GM18867 (cell line): Measurements from ENCODE around the gene CRYZL1.

Source experiments
- ATAC-seq: cut with Tn5 transposase; IDR thresholded peaks from one replicate; pipeline ENCODE4 v1.9.1; 2021; ENCODE audit warnings: mild to moderate bottlenecking, moderate library complexity; ENCODE audit not compliant: unreplicated experiment

Gene CRYZL1

DNA sequence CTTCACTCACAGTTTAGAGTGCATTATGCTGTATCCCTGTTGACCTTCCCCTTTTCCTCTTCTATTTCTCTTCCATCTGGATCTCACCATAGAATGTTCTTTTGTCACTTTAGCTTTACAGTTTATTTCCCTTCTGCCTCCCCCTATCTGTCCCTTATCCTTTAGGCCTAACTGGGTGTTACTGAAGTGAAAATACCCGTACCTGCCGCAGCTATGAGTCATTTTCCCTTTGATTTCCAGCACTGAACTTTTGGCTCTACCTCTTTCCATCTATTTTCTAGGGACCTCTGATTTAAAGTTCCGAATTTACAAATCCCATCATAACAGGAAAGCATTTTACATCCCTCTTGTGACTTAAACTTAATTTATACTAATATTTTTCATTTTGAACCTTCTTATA lies 20.5 kb upstream of the CRYZL1 start:
- ATAC-seq, result no peak

DNA sequence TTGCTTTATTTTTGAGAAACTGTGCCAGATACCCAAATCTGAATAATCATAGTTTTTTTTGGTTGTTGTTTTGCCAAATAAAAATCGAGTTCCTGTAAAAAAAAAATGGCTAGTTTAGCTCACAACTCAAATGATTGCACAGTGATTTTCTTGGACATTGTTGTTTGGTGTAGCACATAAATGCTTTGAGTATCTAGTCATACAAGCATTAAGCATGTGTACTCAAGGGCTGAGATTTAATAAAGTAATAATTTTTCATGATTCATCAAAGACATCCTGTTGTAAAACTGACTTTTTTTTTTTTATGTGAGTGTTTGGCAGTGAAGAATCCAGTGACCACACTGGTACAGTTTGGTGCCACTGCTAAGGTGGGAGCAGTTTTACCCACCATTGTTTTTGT lies 19.6 kb upstream of the CRYZL1 start:
- ATAC-seq, result no peak

DNA sequence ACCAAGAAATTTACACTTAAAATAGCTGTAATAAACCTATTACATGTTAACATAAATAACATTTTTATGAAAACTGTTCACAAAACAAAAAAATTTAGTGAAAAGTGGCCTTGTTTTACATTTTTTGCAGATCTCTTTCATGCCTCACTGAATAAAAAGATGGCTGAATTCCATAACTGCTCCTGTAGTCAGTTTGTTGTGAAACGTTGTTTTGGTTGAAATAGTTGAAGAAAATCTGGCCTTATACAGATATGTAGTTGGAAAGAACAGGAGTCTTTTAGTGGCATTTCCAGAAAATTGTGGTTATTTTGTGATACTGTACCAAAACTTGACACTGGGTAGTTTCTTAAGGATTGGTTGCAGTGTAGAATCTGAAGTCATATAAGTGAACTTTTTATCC lies 18.9 kb upstream of the CRYZL1 start:
- no peak for ATAC-seq

DNA sequence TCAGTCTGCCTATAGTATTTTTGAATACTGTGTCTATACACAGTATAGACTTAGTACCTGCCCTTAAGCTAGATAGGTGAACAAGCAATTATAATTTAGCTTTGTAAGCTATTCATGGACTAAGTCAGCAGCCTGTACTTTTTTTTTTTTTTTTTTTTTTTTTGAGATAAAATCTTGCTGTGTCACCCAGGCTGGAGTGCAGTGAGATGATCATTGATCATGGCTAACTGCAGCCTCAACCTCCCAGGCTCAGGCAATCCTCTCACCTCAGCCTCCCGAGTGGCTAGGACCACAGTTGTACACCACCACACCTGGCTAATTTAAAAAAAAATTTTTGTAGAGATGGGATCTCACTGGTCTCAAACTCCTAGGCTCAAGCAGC lies 18.0 kb upstream of the CRYZL1 start:
- ATAC-seq, result no peak

DNA sequence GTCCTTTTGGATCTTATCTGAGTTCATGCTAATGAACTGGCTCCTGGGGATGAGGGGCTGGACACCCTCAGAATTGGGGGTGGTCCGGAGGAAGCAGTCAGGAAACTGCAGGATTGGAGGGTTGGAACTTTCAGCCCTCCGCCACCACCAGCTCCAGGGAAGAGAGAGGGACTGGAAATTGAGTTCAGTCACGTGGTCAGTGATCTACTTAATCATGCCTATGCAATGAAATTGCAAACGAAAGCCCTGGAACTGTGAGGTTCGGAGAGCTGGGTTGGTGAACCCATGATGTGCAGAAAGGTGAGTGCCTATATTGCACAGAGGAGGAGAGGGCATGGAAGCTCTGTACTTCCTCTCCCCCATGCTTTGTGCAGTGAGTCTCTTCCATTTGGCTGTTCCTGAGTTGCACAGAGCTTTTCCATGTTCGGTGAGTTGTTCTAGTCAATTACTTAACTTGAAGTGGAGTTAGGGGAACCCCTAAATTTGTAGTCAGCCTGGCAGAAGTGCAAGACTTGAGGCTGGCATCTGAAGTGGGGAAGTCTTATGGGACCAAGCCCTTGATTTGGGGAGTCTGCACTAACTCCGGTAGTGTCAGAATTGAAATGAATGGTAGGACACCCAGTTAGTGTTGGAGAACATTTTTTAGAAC lies 17.5 kb upstream of the CRYZL1 start:
- ATAC-seq, result no peak

DNA sequence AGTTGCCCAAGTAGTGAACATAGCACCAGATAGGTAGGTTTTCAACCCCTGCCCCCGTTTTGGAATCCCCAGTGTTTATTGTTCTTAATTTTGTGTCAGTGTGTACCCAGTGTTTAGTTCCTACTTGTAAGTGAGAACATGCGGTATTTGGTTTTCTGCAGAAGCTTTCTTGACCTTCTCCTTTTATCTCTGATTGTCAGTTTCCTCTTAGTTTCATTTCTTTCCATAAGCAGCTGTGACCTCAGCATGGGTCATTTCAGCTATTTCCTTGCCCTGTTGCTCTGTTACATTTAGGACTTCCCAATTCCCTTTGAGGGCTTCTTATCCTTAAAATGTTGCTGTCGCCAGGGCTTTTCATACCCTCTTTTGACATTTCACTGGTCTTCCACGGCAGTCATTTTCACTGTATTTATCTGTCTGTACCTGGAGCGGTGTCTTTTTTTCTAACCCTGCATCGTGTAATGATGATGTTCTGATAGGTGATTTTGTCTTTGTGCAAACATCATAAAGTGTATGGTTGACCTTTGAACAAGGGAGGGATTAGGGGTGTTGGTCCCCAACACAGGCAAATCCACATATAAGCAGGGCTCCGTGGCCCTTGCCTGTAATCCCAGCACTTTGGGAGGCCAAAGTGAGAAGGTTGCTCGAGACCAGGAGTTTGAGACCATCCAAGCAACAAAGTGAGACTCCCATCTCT lies 15.7 kb upstream of the CRYZL1 start:
- ATAC-seq, result no peak

DNA sequence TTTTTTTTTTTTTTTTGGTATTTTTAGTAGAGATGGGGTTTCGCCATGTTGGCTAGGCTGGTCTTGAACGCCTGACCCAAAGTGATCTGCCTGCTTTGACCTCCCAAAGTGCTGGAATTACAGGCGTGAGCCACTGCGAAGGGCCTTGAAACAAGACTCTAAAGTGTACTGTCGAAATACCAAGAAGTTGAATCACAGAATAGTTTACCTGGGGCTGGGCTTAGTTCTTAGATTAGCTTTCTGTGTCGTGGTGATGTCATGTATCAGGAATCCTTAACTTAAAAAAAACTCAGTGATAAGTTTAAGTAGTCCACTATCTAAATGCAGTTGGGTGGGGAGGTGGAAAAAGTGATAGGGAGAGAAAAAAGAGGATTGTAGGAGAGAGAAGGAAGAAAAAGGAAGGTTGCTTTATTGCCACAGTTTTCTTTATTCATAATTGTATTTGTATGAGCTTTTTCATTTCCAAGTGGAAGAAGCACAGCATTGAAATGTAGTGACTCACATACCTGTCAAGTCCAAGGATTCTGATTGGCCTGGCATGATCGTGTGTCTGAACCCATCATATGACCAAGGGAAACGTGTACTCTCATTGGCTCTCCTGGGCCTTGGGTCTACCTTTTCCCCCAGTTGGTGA lies 14.2 kb upstream of the CRYZL1 start:
- ATAC-seq, result no peak

DNA sequence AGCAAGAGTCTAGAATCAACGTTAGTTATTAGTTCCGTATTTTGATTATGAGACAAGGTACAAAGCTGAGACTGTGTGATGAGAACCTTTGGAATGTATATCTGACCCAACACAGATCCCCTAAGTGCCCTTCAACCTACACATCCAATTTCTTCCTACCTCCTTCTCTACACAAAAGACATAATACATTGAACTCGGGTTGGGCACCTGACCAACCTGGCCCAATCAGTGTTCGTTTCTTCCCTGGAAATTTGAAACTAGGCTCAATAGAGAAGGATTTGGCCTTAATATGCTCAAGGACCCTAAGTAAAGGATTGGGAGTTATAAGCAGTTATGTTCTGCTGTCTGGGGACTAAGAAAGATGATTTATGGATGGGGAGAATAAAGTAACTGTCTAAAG lies 12.9 kb upstream of the CRYZL1 start:
- no peak for ATAC-seq

DNA sequence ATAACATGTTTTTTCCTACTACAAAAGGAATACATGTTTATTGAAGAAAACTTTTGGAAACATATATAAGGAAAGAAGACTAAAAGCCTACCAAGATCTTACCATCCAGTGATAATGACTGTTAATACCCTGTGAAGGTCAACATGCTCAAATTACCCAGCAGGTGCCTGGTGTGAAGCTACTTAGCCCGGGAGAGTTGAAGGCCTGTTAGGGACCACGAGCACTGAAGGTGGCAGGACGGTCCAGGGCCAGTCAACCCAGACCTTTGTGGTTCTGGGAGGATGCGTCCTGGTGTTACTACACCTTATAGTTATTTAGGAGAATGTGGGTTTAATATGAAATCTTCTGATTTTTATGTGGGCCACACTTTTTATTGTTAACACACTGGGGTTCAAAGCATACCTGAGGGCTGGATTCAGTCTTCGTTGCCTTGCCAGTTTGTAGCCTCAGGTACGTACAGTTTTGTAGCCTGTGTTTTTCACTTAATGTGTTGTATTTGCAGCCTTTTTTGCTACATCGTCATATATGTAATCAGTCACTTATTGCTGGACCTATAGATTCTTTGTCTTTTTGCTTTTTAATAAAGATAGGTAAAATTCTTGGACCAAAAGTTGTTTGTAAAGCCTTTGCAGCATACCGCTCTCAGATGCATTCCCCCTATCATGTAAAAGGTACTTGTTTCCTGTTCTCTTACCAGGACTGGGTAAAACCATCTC lies 10.6 kb upstream of the CRYZL1 start:
- no peak for ATAC-seq

DNA sequence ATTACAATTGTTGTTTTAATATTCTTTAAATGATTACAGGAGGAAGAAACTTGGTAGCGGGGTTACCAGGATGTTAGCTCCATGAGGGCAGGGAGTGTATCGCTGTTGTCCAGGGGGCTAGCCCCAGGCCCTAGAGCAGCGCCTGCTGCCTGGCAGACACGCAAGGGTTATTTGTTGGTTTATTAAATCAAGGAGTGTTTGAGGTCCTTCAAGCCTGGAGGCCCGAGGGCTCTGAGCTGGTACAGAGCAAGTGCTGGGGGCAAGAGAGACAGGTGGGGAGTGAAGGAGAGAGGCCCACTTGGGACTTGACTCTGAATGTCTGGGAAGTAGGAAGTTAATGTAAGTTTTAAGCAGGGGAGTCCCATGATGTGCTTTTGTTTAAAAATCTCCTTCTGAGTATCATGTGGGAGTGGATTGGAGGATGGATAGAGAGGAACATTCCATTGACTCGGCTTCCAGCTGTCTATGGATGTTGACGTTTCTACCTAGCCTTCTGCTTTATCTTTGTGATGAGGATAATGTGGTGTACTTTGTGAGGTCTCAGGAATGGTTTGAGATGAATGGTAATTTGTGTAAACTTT lies 9.5 kb upstream of the CRYZL1 start:
- ATAC-seq, result no peak

DNA sequence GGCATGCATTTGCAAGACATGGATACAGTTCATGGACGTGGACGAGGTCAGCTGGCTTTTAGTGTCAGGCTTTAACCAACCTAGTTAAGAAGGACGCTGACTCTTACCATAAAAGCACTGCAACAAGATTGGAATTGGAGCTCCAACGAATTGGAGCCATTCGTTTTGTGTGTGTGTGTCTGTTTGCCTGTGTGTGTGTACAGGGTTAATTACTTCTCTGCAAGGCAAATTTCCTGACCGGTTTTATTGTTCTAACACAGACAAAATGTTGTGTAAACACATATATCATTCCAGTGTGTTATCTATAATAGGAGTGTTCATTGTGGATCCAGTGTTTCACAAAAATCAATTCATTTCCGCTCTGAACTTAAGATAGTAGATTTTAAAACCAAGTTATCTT lies 8.7 kb upstream of the CRYZL1 start:
- ATAC-seq, result no peak

DNA sequence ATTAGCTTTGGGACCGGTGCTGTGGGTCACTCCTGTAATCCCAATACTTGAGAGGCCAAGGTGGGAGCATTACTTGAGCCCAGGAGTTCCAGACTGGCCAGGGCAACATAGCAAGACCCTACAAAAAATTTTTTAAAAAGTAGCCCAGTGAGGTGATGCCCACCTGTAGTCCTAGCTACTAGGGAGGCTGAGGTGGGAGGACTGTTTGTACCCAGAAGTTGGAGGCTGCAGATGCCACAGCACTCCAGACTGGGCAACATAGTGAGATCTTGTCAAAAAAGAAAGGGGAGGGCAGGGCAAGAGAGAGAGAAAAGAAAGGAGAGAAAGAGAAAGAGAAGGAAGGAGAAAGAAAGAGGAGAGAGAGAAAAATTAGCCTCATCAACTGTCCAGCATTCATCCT lies 7.0 kb upstream of the CRYZL1 start:
- ATAC-seq, result no peak

DNA sequence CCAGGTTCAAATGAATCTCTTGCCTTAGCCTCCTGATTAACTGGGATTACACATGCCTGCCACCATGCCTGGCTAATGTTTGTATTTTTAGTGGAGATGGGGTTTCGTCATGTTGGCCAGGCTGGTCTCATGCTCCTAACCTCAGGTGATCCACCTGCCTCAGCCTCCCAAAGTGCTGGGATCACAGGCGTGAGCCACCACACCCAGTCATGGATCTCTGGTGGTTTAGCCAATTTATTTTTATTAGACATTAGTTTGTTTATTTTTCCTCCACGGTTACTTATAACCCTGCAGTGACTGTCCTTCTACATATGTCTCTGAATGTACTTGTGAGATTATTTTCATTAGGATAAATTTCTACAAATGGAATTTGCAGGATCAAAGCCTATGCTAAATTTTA lies 6.0 kb upstream of the CRYZL1 start:
- ATAC-seq, result no peak

DNA sequence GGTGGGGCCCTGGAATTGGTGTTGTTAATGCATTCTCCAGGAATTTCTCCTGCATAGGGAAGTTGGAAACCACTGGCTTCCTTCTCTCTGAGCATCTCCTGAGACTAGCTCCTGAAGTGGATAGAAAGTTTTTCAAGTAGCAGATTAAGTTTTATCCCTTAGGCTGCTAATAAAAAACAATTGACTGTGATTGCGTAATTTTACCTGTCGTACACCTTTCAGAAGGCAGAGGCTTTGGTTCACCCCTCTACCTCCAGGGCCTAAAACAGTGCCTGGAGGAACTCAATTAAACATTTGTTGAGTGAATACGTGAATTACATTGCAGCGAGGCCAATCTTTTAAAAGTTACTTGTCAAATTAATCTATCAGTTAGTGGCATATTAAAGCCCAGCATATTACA lies 4.2 kb upstream of the CRYZL1 start:
- ATAC-seq, result no peak

DNA sequence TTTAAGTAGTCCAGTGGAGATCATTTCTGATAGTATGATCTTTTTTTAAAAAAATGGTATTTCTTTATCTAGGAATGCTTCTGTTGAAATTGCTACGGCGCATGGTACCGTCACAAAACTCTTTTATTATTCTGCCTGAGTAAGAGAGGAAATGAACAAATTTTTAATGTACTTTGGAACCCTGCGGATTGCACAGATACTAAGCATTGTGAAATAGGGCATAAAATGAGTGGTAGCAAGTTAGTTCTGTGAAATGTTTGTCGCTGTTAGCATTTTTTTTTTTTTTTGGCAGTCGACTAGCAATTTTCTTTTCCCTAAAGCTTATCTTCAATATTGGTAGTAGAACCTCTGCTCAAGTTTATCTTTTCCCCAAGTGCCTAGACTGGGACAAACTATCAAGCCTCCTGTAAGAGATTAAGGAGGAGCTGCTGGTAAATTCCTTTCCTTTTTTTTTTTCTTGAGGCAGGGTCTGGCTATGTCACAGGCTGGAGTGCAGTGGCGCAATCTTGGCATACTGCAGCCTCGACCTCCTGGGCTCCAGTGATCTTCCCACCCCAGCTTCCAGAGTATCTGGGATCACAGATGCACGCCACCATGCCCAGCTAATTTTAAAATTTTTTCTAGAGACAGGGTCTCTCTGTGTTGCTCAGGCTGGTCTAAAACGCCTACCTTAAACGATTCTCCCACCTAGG lies 3.0 kb upstream of the CRYZL1 start:
- no peak for ATAC-seq

DNA sequence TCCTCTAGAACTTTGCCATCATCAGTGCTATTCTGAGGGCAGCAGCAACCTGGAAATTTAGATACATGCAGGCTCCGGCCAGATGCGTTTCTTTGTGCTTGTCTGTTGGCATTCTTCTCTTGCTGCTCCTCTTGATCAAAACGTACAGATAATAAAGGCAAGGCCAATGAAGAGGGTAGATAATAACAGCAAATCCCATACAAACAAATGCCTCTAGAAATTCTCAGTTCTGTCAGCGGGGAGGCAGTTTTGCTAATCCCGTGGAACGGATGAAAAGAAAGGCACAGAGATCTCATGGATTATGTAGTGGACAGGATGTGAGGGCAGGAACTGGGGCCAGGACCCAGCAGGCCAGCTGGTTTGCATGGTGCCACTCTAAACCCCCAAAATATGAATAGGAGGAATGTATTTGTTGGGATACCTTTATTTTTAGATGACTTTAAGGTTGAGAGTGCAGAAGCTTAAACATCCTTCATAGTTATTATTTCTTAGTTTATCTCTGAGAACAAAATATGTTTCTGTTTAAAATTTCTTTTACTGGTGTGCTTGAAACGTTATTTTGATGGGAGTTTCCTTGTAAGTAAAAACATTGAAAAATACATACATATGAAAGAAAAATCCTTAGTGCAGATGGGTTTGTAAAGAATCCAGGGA lies 2.2 kb upstream of the CRYZL1 start:
- no peak for ATAC-seq

DNA sequence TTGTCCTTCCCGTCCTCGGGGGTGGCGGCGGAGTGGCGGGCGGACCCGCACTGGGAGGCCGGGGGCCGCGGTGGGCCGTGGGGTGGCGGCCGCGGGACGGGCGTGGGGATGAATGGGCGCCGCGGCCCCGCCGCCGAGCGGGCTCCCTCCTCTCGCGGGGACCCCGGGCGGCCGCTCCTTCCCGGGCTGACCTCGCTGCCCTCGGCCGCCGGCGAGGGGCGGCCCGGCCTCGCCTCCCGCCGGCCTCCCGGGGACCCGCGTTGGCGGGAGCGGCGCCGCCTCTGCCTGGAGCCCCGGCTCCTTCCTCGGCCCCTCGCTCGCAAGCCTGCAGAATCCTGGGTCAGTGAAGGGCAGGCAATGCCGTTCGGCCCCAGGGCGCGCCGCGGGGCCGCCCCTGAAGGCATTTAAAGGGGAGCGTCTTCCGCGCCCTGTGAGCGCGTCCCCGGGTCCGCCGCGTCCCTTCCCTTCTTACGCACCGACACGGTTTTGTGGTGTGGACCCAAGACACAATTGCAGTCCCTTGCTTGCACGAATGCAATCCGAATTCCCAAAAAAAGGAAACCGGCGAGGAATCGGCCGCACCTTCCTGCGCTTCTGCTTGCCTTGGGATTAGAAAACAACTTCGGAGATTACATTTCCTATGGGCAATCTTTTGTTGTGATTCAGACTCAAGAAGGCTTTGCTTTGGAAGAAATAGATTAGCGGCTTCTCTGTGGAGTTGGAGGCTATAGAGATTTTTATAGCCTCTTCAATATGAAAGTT lies 1.5 kb upstream of the CRYZL1 start:
- ATAC-seq, result no peak

DNA sequence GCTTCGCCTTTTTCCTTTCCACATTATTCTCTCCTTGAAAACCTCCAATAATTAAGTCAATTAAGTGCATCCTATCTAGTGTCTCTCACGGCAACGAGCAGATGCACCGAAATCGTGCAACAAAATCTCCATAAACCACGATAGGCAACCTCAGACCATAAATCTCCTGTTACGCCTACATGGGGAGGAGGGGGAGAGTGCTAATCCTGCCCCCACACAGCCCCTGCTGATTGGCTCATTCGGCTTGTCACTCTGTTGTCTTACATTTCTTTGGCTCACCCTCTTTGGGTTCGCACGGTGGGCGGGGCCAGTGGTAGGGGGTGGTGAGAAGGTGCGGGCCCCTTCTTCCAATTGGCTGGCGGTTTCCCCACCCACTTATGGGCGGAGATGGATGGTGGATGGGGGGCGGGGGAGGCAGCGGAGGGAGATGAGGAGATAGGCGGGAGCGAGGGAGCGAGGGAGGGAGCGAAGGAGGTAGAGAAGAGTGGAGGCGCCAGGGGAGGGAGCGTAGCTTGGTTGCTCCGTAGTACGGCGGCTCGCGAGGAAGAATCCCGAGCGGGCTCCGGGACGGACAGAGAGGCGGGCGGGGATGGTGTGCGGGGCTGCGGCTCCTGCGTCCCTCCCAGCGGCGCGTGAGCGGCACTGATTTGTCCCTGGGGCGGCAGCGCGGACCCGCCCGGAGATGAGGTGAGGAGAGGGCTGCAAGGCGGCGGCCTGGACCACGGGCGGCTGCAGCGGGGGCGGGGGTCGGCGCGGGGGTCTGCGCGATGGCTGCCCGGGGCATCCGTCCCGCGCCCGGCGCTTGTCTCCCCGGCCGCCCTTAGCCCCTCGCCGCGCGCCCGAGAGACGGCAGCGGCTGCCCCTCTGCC lies 720 bp upstream of the CRYZL1 start, which contains the start of gene ITSN1:
ITSN1 (plus strand) TSS at position 475 of the 869 bp plus-strand sequence. CDS start 76,328 bp downstream, outside the sequence.
- ATAC-seq, result peak; percentile 85
